DMS 273 treated with DMSO at 0.1 percent for 48 hours (cell line): ENCODE data around the gene GAS1.

Experiments
- DNase-seq: peaks from one replicate; lab custom pipeline; 2025; lab: John Stamatoyannopoulos, UW

Gene GAS1

GRCh38 chr9:86947146-86948073, at the start of gene GAS1:
GAS1 (minus strand) TSS chr9:86947506; CDS start chr9:86946779, 727 bp downstream.
- peak; percentile 67 for DNase-seq

GRCh38 chr9:86994231-86994630, 46.9 kb upstream of the GAS1 start:
- DNase-seq: peak; percentile 7

DNA sequence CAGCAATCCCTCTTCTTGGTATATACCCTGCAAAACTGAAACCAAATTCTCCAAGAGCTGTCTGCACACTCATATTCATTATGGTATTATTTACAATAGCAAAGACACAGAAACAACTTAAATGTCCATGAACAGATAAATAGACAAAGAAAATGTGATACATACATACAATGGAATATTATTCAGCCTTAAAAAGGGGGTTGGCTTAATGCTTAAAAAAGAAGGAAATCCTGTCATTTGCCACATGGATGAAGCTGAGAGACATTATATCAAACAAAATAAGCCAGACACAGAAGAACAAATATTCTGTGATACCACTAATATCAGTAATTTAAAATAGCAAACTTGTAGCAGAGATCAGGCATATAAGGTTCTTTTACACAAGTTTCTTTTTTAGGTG, 46.5 kb upstream of the GAS1 start:
- DNase-seq: no peak

DNA sequence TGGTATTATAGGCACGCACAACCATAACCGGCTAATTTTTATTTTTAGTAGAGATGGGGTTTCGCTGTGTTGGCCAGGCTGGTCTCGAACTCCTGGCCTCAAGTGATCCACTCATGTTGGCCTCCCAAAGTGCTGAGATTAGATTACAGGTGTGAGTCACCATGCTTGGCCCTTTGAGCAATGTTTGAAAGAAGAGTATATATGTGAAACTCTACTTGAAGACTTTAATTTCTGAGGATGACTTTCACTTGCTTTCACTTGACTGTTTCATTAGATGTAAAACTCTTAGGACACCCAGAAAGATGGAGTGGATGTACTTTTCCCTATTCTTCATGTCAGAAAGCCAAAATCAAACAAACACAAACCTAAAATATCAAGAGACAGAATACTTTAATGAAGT, 43.8 kb upstream of the GAS1 start:
- DNase-seq: no peak

DNA sequence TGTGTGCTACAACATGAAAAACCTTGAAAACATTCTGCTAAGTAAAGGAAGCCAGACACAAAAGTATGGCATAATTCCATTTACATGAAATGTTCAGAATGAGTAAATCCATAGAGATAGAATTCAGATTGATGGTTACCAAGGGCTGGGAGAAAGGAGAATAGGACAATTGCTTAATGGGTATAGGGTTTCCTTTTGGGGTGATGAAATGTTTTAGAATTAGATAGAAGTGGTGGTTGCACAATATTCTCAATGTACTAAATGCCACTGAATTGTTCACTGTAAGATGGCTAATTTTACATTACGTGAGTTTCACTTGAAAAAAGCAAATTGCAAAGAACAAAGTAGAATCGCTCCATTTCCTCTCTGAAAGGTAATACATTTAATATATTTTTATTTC, 43.0 kb upstream of the GAS1 start:
- no peak for DNase-seq

DNA sequence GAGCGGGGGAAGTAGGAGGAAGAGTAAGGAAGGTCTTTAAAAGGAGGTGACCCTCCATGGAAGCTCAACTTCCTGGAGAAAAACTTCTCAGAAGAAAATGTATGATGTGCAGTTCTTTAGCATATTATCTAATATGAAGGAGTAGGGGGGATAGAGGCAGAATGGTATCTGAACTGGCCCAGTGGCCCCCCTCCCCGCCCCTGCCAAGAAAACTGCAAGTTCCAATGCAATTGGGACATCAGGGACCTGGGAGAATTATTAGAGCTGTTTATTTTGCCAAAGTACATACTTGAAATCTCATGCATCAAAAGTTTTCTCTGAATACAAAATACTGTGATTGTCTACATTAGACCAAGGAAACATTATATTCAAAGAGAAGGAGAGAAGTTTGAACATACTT, 40.6 kb upstream of the GAS1 start:
- no peak for DNase-seq

GRCh38 chr9:86985132-86985647, 37.9 kb upstream of the GAS1 start:
- no peak for DNase-seq

- DNase-seq: no peak
Observed at GRCh38 chr9:86983620-86984259, 36.4 kb upstream of the GAS1 start.

DNA sequence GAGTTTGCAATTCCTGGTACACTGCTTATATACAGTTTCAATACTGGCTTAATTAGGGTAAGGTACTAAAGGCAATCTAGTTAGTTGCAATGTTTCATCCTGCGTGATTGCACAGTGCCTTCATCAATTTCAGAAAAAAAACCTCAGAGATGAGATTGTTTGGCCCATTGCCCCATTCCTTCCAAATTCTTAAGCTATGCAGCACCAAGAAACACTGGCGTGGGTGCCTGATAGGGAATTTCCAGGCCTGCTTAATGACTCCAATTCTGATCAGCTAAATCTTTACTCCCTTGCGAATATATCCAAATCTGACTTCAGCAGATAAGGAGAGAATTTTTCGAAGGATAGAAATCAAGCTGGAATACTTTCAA, 35.9 kb upstream of the GAS1 start:
- no peak for DNase-seq

- no peak for DNase-seq
Observed at GRCh38 chr9:86980802-86981201, 33.5 kb upstream of the GAS1 start.

DNA sequence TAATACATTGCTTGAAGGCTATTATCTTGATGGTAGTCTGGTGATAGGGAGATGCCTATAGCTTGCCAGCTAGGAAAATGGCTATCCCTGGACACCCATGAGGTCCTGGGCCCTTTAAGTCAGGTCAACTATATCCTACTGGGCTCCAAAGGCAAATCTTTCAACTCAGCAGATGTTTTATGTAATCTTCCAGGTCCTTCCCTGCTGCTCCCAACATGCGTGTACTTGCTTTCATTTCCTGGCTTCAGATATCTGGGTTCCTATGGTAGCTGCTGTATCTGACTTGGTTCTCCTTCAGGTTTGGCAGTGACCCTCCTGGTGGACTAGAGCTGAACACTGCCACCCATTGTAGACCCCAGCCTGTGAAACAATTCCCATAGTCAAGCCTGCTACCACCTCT, 32.4 kb upstream of the GAS1 start:
- DNase-seq: no peak

DNA sequence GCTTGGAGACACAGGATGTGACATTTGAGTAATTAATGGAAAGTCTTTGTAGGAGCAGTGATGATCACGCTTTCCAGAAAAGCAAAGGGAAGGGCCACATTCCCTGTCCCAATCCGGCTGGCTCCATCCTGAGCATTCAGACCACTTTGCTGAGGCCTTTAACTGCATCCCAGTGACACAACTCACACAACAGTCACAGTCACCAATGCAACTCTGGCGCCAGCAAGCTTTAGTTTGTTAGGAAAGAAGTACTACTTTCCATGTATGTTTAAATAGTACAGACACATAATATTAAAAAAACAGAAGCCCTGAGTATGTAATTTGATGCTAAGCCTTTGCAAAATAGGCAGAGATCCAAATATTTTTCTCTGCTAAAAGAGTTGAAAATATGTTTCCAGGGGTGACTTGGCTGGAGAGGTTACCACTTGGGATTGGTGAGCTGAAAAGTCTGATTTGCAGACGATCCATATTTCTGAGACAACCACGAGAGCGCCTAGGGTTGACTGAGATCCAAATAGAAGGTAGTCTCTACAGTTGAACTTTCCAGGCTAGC, 31.7 kb upstream of the GAS1 start:
- no peak for DNase-seq

DNA sequence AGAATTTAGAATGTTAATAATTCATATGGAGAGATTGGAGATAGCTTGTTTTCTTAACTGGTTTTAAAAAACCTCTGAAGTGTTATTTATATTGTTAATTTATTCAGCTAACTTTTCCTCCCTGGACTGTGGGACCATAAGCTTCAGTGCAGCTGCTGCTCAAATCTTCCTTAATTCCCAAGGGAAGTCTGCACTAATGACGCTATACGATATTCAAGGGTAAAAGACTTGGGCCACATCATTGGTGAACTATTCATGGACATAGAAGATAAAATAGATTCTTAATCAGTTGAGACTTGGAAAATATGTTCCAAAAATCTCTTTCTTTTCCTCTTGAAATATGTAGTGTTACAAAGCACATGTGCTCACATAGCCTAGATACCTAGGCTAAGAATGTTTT, 31.1 kb upstream of the GAS1 start:
- peak; percentile 48 for DNase-seq

GRCh38 chr9:86977205-86977835, 30.0 kb upstream of the GAS1 start:
- no peak for DNase-seq

- DNase-seq: no peak
Observed at GRCh38 chr9:86975606-86976005, 28.3 kb upstream of the GAS1 start.

- no peak for DNase-seq
Observed at GRCh38 chr9:86975036-86975435, 27.7 kb upstream of the GAS1 start.

DNA sequence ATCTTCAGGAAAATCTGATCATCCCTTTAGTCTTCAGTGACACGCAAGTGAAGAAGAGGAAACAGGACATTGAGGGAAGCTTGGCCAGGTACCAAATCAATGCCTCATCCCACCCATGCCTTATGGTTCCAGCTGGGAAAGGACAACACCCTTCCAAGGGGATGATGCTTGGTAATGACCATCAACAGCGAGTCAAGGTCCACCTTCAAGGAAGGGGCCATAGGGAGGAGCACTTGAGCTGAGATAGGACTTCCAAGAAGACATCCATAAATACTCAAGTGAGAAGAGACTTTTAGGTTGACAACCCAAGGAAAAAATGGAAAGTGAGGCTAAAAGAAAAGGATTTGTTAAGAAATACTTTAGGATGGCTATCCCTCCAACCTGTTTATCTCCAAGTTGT, 27.1 kb upstream of the GAS1 start:
- no peak for DNase-seq

GRCh38 chr9:86971742-86972141, 24.4 kb upstream of the GAS1 start:
- DNase-seq: no peak

GRCh38 chr9:86968258-86968920, 21.1 kb upstream of the GAS1 start:
- DNase-seq: no peak

GRCh38 chr9:86966852-86967511, 19.7 kb upstream of the GAS1 start:
- no peak for DNase-seq

GRCh38 chr9:86965636-86966395, 18.5 kb upstream of the GAS1 start:
- no peak for DNase-seq
